Measurements from ENCODE around the gene PSD. TPM values are rescaled to one million over a fixed set of nuclear protein-coding genes. Genes with fewer than 3 reads are reported as not detected.

Gene PSD
- total RNA-seq, 2 experiments from 2014 or later, result 2.2 to 10.2 TPM

GRCh38 chr10:102394801-102395399 is 23.7 kb downstream of the PSD start:
- Histone ChIP-seq H3K9me3 (ENCODE audit: low read length) (no peaks in the 10 kb centered on the region), H3K4me2 (ENCODE audit: low read length) (peak overlapping the region; percentile 84), H3K4me1 (ENCODE audit: insufficient read depth, low read length, poor library complexity, severe bottlenecking) (peaks cover 28% of the 10 kb centered on the region), H3K79me2 (ENCODE audit: insufficient read depth, low read depth, low read length) (peaks cover 9% of the 10 kb centered on the region; the same call in 1 of the 2 replicates), H3K27ac (ENCODE audit: low read depth, low read length, poor library complexity, severe bottlenecking) (peak overlapping the region; percentile 70), H3K36me3 (ENCODE audit: insufficient read depth, low read length) (peaks cover 21% of the 10 kb centered on the region), H3K9me2 (ENCODE audit: insufficient read depth, low read length) (no peaks in the 10 kb centered on the region), H4K20me1 (ENCODE audit: insufficient read depth, low read length) (no peaks in the 10 kb centered on the region), H2AFZ (ENCODE audit: low read length) (peak overlapping the region; percentile 73), H3K4me3 (ENCODE audit: low read depth, low read length, poor library complexity, severe bottlenecking) (peak overlapping the region; percentile 78)
- POLR2A ChIA-PET, result interaction anchor here (0.6 to 1.8 kb wide), 5 partner anchors 26 to 144 kb away, joined by 3 to 11 read pairs (median 3); partner anchors contain the start of genes C10orf95, CUEDC2 and FBXL15
- BruUV-seq (replicated peaks), result no TSS peak
- CTCF ChIA-PET (ENCODE audit: unreplicated experiment), result interaction anchor here (0.6 to 1.0 kb wide), 2 partner anchors 107 to 237 kb away, joined by 3 read pairs; partner anchors contain the start of gene ACTR1A
- intact Hi-C loops (cut with micrococcal nuclease; ENCODE audit: unreplicated experiment), result loop anchor here (1.0 to 5.0 kb wide), 5 partner anchors 26 to 228 kb away; no protein-coding TSS in a partner anchor
- no peak for DNase-seq (ENCODE audit: low spot score)
- TF ChIP-seq CTCF (conservative IDR thresholded peaks at IDR 0.05; ENCODE audit: low read length), result no peak
- no peak for TF ChIP-seq EZH2phosphoT487 (IDR thresholded peaks at IDR 0.05; ENCODE audit: borderline replicate concordance, low read depth, low read length)

- peak; percentile 96 for DNase-seq (ENCODE audit: low spot score)
- Histone ChIP-seq H3K9me3 (ENCODE audit: low read length) (no peaks in the 10 kb centered on the region), H3K9me2 (ENCODE audit: insufficient read depth, low read length) (no peaks in the 10 kb centered on the region), H3K4me2 (ENCODE audit: low read length) (peak overlapping the region; percentile 84), H3K79me2 (ENCODE audit: insufficient read depth, low read depth, low read length) (peaks cover 9% of the 10 kb centered on the region; the same call in 1 of the 2 replicates), H3K4me3 (ENCODE audit: low read depth, low read length, poor library complexity, severe bottlenecking) (peak overlapping the region; percentile 78), H2AFZ (ENCODE audit: low read length) (peak overlapping the region; percentile 73), H3K27ac (ENCODE audit: low read depth, low read length, poor library complexity, severe bottlenecking) (peak overlapping the region; percentile 70), H3K36me3 (ENCODE audit: insufficient read depth, low read length) (peaks cover 17% of the 10 kb centered on the region), H3K4me1 (ENCODE audit: insufficient read depth, low read length, poor library complexity, severe bottlenecking) (peaks cover 23% of the 10 kb centered on the region), H4K20me1 (ENCODE audit: insufficient read depth, low read length) (no peaks in the 10 kb centered on the region)
- POLR2A ChIA-PET, result interaction anchor here (0.6 to 1.8 kb wide), 5 partner anchors 26 to 67 kb away, joined by 3 to 11 read pairs (median 3); partner anchors contain the start of genes C10orf95, CUEDC2 and FBXL15
- no TSS peak for BruUV-seq (replicated peaks)
- CTCF ChIA-PET (ENCODE audit: unreplicated experiment), result interaction anchor here (0.6 to 1.0 kb wide), 2 partner anchors 108 to 238 kb away, joined by 3 read pairs; partner anchors contain the start of gene ACTR1A
- TF ChIP-seq CTCF (conservative IDR thresholded peaks at IDR 0.05; ENCODE audit: low read length) (peak; percentile 95), EZH2phosphoT487 (IDR thresholded peaks at IDR 0.05; ENCODE audit: borderline replicate concordance, low read depth, low read length) (no peak)
- intact Hi-C loops (cut with micrococcal nuclease; ENCODE audit: unreplicated experiment), result loop anchor here (1.0 kb wide), 3 partner anchors 27 to 189 kb away; no protein-coding TSS in a partner anchor
Measured at GRCh38 chr10:102394079-102394800, 24.3 kb downstream of the PSD start.

All from OCI-LY7 (cell line).